Calu3 (cell line): ENCODE data around the gene SLC23A2. TPM values are rescaled to one million over a fixed set of nuclear protein-coding genes. Genes with fewer than 3 reads are reported as not detected.

Experiments
- BruUV-seq: library from RNA; stranded (reverse); fragments of 400-500 nt; replicated peaks from 2 replicates; lab custom pipeline; 2021; lab: Mats Ljungman, UMichigan
- CTCF ChIA-PET: fragments of 300-600 bp; sonication (Branson Sonifier 250); formaldehyde crosslinking; loops from one replicate; lab custom pipeline; 2022; ENCODE audit warnings: antibody characterized with exemption; lab: Charles Lee
- DNase-seq: peaks from one replicate; pipeline ENCODE4 v3.0.0; 2022
- H3K27ac Mint-ChIP-seq: one replicate; pipeline ENCODE4 v1.8.0; 2022; ENCODE audit warnings: mixed read lengths; ENCODE audit not compliant: unreplicated experiment
- H3K27me3 Mint-ChIP-seq: one replicate; pipeline ENCODE4 v1.8.0; 2022; ENCODE audit warnings: mixed read lengths; ENCODE audit not compliant: unreplicated experiment
- H3K36me3 Mint-ChIP-seq: one replicate; pipeline ENCODE4 v1.8.0; 2022; ENCODE audit warnings: mild to moderate bottlenecking, moderate library complexity, mixed read lengths; ENCODE audit not compliant: insufficient read depth, unreplicated experiment
- H3K4me1 Mint-ChIP-seq: one replicate; pipeline ENCODE4 v1.8.0; 2022; ENCODE audit warnings: mild to moderate bottlenecking, low read depth, mixed read lengths; ENCODE audit not compliant: unreplicated experiment
- H3K4me3 Mint-ChIP-seq: one replicate; pipeline ENCODE4 v1.8.0; 2022; ENCODE audit warnings: mild to moderate bottlenecking, low read depth, moderate library complexity, mixed read lengths; ENCODE audit not compliant: unreplicated experiment
- H3K9me3 Mint-ChIP-seq: one replicate; pipeline ENCODE4 v1.8.0; 2022; ENCODE audit warnings: low read depth, mixed read lengths; ENCODE audit not compliant: unreplicated experiment
- intact Hi-C: fragments of 100-400 bp; cut with micrococcal nuclease; formaldehyde crosslinking; loops from one replicate; pipeline ENCODE4 v1.10.0; 2022; ENCODE audit not compliant: unreplicated experiment
- total RNA-seq: library from RNA; stranded (reverse); gene quantifications from 2 replicates; pipeline ENCODE4 v1.2.3, GENCODE V29; 2022
- TF ChIP-seq, protein P1 (sequence below): fragments of 200-600 bp; IDR thresholded peaks from one replicate; pipeline ENCODE4 v1.8.0; 2022; ENCODE audit warnings: antibody characterized with exemption; ENCODE audit not compliant: unreplicated experiment

SLC23A2 gene
- total RNA-seq, 1 experiment from 2014 or later = 14.8 TPM

GRCh38 chr20:5041433-5041832 lies 40.1 kb upstream of the SLC23A2 start:
- Mint-ChIP-seq H3K9me3 (no peaks in the 10 kb centered on the region), H3K27ac (no peak overlapping the region), H3K27me3 (no peaks in the 10 kb centered on the region), H3K4me1 (no peaks in the 10 kb centered on the region), H3K4me3 (no peak overlapping the region), H3K36me3 (peaks cover 3% of the 10 kb centered on the region)
- intact Hi-C loops = no loop called here
- BruUV-seq = no TSS peak
- TF ChIP-seq, protein P1, sequence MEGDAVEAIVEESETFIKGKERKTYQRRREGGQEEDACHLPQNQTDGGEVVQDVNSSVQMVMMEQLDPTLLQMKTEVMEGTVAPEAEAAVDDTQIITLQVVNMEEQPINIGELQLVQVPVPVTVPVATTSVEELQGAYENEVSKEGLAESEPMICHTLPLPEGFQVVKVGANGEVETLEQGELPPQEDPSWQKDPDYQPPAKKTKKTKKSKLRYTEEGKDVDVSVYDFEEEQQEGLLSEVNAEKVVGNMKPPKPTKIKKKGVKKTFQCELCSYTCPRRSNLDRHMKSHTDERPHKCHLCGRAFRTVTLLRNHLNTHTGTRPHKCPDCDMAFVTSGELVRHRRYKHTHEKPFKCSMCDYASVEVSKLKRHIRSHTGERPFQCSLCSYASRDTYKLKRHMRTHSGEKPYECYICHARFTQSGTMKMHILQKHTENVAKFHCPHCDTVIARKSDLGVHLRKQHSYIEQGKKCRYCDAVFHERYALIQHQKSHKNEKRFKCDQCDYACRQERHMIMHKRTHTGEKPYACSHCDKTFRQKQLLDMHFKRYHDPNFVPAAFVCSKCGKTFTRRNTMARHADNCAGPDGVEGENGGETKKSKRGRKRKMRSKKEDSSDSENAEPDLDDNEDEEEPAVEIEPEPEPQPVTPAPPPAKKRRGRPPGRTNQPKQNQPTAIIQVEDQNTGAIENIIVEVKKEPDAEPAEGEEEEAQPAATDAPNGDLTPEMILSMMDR = no peak
- no peak for DNase-seq
- CTCF ChIA-PET = interaction anchor here (0.6 kb wide), 2 partner anchors 10 to 322 kb away, joined by 3 read pairs; no protein-coding TSS in a partner anchor

DNA sequence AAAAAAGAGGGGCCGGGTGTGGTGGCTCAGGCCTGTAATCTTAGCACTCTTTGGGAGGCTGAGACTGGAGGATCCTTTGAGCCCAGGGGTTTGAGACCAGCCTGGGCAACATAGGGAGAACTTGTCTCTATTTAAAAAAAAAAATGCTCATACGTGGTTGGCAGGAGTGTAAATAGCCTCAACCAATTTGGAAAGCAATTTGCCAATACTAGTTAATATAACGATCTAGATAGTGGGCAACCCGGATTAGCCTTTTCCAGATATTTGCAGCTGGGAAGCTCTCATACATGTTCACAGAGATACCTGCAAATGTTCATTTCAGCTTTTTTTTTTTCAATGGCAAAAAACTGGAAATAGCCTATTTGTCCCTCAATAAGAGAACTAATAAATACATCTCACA lies 39.0 kb upstream of the SLC23A2 start:
- no peak overlapping the region for H3K4me3 Mint-ChIP-seq
- CTCF ChIA-PET = no interaction called here

DNA sequence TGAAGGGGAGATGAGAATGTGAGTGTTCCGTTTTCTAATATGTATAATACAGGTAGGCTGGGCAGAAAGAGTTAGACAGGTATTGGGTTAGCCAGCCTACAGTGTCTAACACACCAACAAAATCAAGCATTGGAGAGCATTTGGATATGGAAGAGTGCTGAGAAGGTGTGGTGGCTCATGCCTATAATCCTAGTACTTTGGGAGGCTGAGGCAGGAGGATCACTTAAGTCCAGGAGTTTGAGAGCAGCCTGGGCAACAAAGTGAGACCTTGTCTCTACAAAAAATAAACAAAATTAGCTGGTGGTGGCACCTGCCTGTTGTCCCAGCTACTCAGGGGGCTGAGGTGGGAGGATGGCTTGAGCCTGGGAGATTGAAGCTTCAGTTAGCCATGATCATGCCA lies 38.6 kb upstream of the SLC23A2 start:
- DNase-seq = no peak
- Mint-ChIP-seq H3K27ac (no peak overlapping the region), H3K27me3 (no peaks in the 10 kb centered on the region), H3K4me3 (no peak overlapping the region), H3K4me1 (no peaks in the 10 kb centered on the region), H3K9me3 (no peaks in the 10 kb centered on the region), H3K36me3 (peaks cover 3% of the 10 kb centered on the region)
- intact Hi-C loops = no loop called here
- CTCF ChIA-PET = no interaction called here
- TF ChIP-seq, protein P1 = no peak
- BruUV-seq = no TSS peak

More for the DNA sequence above, 39.0 kb upstream of the SLC23A2 start:
- H3K36me3 Mint-ChIP-seq = peaks cover 3% of the 10 kb centered on the region
- no peaks in the 10 kb centered on the region for H3K27me3 Mint-ChIP-seq
- no peak overlapping the region for H3K27ac Mint-ChIP-seq
- TF ChIP-seq, protein P1 = no peak
- DNase-seq = no peak
- H3K4me1 Mint-ChIP-seq = no peaks in the 10 kb centered on the region
- no peaks in the 10 kb centered on the region for H3K9me3 Mint-ChIP-seq
- intact Hi-C loops = no loop called here
- no TSS peak for BruUV-seq

- no TSS peak for BruUV-seq
- intact Hi-C loops = no loop called here
- Mint-ChIP-seq H3K27me3 (no peaks in the 10 kb centered on the region), H3K4me3 (no peak overlapping the region), H3K9me3 (no peaks in the 10 kb centered on the region), H3K36me3 (peaks cover 3% of the 10 kb centered on the region), H3K27ac (no peak overlapping the region), H3K4me1 (no peaks in the 10 kb centered on the region)
- no peak for DNase-seq
- TF ChIP-seq, protein P1 = no peak
- CTCF ChIA-PET = no interaction called here
Observed at GRCh38 chr20:5039255-5039657, 37.9 kb upstream of the SLC23A2 start.
